ENCODE measurements around the gene VAPA.

Gene VAPA

GRCh38 chr18:9926977-9927376 lies 13.2 kb downstream of the VAPA start:
- Mint-ChIP-seq H3K36me3 (peaks cover 3 to 6% of the 10 kb centered on the region in 2 donors), H3K27ac (peak overlapping the region; percentile 79), H3K4me3 (peak overlapping the region; percentile 69 to 71), H3K9me3 (no peaks in the 10 kb centered on the region), H3K4me1 (peaks cover 25 to 59% of the 10 kb centered on the region in 2 donors), H3K27me3 (no peaks in the 10 kb centered on the region)
- peak in 1 of 2 donors; percentile 36 for ATAC-seq (replicated peaks)
- DNase-seq: no peak

GRCh38 chr18:9927392-9928063 lies 13.7 kb downstream of the VAPA start:
- Mint-ChIP-seq H3K27ac (peak overlapping the region; percentile 79), H3K4me3 (peak overlapping the region; percentile 69 to 71), H3K4me1 (peaks cover 22 to 53% of the 10 kb centered on the region in 2 donors), H3K9me3 (no peaks in the 10 kb centered on the region), H3K27me3 (no peaks in the 10 kb centered on the region), H3K36me3 (peaks cover 3 to 10% of the 10 kb centered on the region in 2 donors)
- no peak for DNase-seq
- ATAC-seq (replicated peaks): peak; percentile 63 to 73

GRCh38 chr18:9928646-9929259 lies 14.9 kb downstream of the VAPA start:
- Mint-ChIP-seq H3K9me3 (no peaks in the 10 kb centered on the region), H3K36me3 (peaks cover 9 to 16% of the 10 kb centered on the region in 2 donors), H3K27ac (no peak overlapping the region), H3K4me3 (no peak overlapping the region), H3K4me1 (peaks cover 22 to 52% of the 10 kb centered on the region in 2 donors), H3K27me3 (no peaks in the 10 kb centered on the region)
- ATAC-seq (replicated peaks) (no peak), DNase-seq (no peak)

GRCh38 chr18:9930299-9930884 lies 16.6 kb downstream of the VAPA start:
- peaks cover 11 to 17% of the 10 kb centered on the region in 2 donors for H3K36me3 Mint-ChIP-seq
- peaks cover 19 to 45% of the 10 kb centered on the region in 2 donors for H3K4me1 Mint-ChIP-seq
- H3K27me3 Mint-ChIP-seq: no peaks in the 10 kb centered on the region
- DNase-seq: no peak
- no peaks in the 10 kb centered on the region for H3K9me3 Mint-ChIP-seq
- no peak for ATAC-seq (replicated peaks)
- H3K27ac Mint-ChIP-seq: no peak overlapping the region
- H3K4me3 Mint-ChIP-seq: no peak overlapping the region

- H3K4me3 Mint-ChIP-seq: no peak overlapping the region
- H3K27ac Mint-ChIP-seq: no peak overlapping the region
- peaks cover 18 to 44% of the 10 kb centered on the region in 2 donors for H3K4me1 Mint-ChIP-seq
- peaks cover 11 to 17% of the 10 kb centered on the region in 2 donors for H3K36me3 Mint-ChIP-seq
- DNase-seq (no peak), ATAC-seq (replicated peaks) (no peak)
- H3K9me3 Mint-ChIP-seq: no peaks in the 10 kb centered on the region
- H3K27me3 Mint-ChIP-seq: no peaks in the 10 kb centered on the region
Measured at GRCh38 chr18:9931146-9931545, 17.3 kb downstream of the VAPA start.

GRCh38 chr18:9931678-9932077 lies 17.9 kb downstream of the VAPA start:
- no peak overlapping the region for H3K27ac Mint-ChIP-seq
- no peak overlapping the region for H3K4me3 Mint-ChIP-seq
- no peaks in the 10 kb centered on the region for H3K9me3 Mint-ChIP-seq
- no peak for ATAC-seq (replicated peaks)
- no peak for DNase-seq
- no peaks in the 10 kb centered on the region for H3K27me3 Mint-ChIP-seq
- H3K36me3 Mint-ChIP-seq: peaks cover 11 to 21% of the 10 kb centered on the region in 2 donors
- H3K4me1 Mint-ChIP-seq: peaks cover 15 to 38% of the 10 kb centered on the region in 2 donors

- H3K9me3 Mint-ChIP-seq: no peaks in the 10 kb centered on the region
- H3K27me3 Mint-ChIP-seq: no peaks in the 10 kb centered on the region
- DNase-seq (no peak), ATAC-seq (replicated peaks) (no peak)
- H3K36me3 Mint-ChIP-seq: peaks cover 11 to 22% of the 10 kb centered on the region in 2 donors
- no peak overlapping the region for H3K4me3 Mint-ChIP-seq
- peaks cover 6 to 17% of the 10 kb centered on the region in 2 donors for H3K4me1 Mint-ChIP-seq
- peak overlapping the region; percentile 72 for H3K27ac Mint-ChIP-seq
Measured at GRCh38 chr18:9933865-9934264, 20.0 kb downstream of the VAPA start.

GRCh38 chr18:9934274-9934673 lies 20.5 kb downstream of the VAPA start:
- Mint-ChIP-seq H3K36me3 (peaks cover 11 to 25% of the 10 kb centered on the region in 2 donors), H3K4me3 (no peak overlapping the region), H3K4me1 (peaks cover 4 to 13% of the 10 kb centered on the region in 2 donors), H3K9me3 (no peaks in the 10 kb centered on the region), H3K27me3 (no peaks in the 10 kb centered on the region), H3K27ac (peak overlapping the region; percentile 72)
- ATAC-seq (replicated peaks) (no peak), DNase-seq (no peak)

GRCh38 chr18:9941103-9941502 lies 27.3 kb downstream of the VAPA start:
- no peak for ATAC-seq (replicated peaks)
- Mint-ChIP-seq H3K27me3 (no peaks in the 10 kb centered on the region), H3K36me3 (peaks cover 19 to 45% of the 10 kb centered on the region in 2 donors), H3K4me1 (no peaks in the 10 kb centered on the region), H3K27ac (no peak overlapping the region), H3K4me3 (no peak overlapping the region), H3K9me3 (no peaks in the 10 kb centered on the region)
- no peak for DNase-seq

- no peak overlapping the region for H3K27ac Mint-ChIP-seq
- H3K27me3 Mint-ChIP-seq: no peaks in the 10 kb centered on the region
- DNase-seq: no peak
- H3K4me3 Mint-ChIP-seq: no peak overlapping the region
- no peaks in the 10 kb centered on the region for H3K4me1 Mint-ChIP-seq
- H3K9me3 Mint-ChIP-seq: no peaks in the 10 kb centered on the region
- no peak for ATAC-seq (replicated peaks)
- H3K36me3 Mint-ChIP-seq: peaks cover 22 to 45% of the 10 kb centered on the region in 2 donors
Measured at GRCh38 chr18:9941660-9942059, 27.8 kb downstream of the VAPA start.

GRCh38 chr18:9943311-9943710 lies 29.5 kb downstream of the VAPA start:
- no peak for ATAC-seq (replicated peaks)
- Mint-ChIP-seq H3K9me3 (no peaks in the 10 kb centered on the region), H3K4me1 (no peaks in the 10 kb centered on the region), H3K27ac (no peak overlapping the region), H3K36me3 (peaks cover 22 to 44% of the 10 kb centered on the region in 2 donors), H3K4me3 (no peak overlapping the region), H3K27me3 (no peaks in the 10 kb centered on the region)
- DNase-seq: no peak

GRCh38 chr18:9944805-9945204 lies 31.0 kb downstream of the VAPA start:
- Mint-ChIP-seq H3K4me1 (peaks cover 0 to under 1% of the 10 kb centered on the region in 2 donors), H3K27me3 (no peaks in the 10 kb centered on the region), H3K27ac (no peak overlapping the region), H3K4me3 (no peak overlapping the region), H3K36me3 (peaks cover 21 to 47% of the 10 kb centered on the region in 2 donors), H3K9me3 (no peaks in the 10 kb centered on the region)
- ATAC-seq (replicated peaks): no peak
- no peak for DNase-seq

- no peak overlapping the region for H3K27ac Mint-ChIP-seq
- peaks cover 3 to 15% of the 10 kb centered on the region in 2 donors for H3K4me1 Mint-ChIP-seq
- H3K4me3 Mint-ChIP-seq: no peak overlapping the region
- ATAC-seq (replicated peaks): no peak
- peaks cover 26 to 51% of the 10 kb centered on the region in 2 donors for H3K36me3 Mint-ChIP-seq
- no peak for DNase-seq
- no peaks in the 10 kb centered on the region for H3K27me3 Mint-ChIP-seq
- H3K9me3 Mint-ChIP-seq: no peaks in the 10 kb centered on the region
Measured at GRCh38 chr18:9946831-9947230, 33.0 kb downstream of the VAPA start.

- peaks cover 30 to 55% of the 10 kb centered on the region in 2 donors for H3K36me3 Mint-ChIP-seq
- H3K9me3 Mint-ChIP-seq: no peaks in the 10 kb centered on the region
- H3K27me3 Mint-ChIP-seq: no peaks in the 10 kb centered on the region
- H3K27ac Mint-ChIP-seq: no peak overlapping the region
- DNase-seq: no peak
- no peak for ATAC-seq (replicated peaks)
- peaks cover 5 to 19% of the 10 kb centered on the region in 2 donors for H3K4me1 Mint-ChIP-seq
- no peak overlapping the region for H3K4me3 Mint-ChIP-seq
Measured at GRCh38 chr18:9947248-9947647, 33.4 kb downstream of the VAPA start.

- no peak overlapping the region for H3K27ac Mint-ChIP-seq
- no peak overlapping the region for H3K4me3 Mint-ChIP-seq
- no peaks in the 10 kb centered on the region for H3K27me3 Mint-ChIP-seq
- H3K4me1 Mint-ChIP-seq: peaks cover 7 to 26% of the 10 kb centered on the region in 2 donors
- DNase-seq (no peak), ATAC-seq (replicated peaks) (no peak)
- peaks cover 33 to 51% of the 10 kb centered on the region in 2 donors for H3K36me3 Mint-ChIP-seq
- no peaks in the 10 kb centered on the region for H3K9me3 Mint-ChIP-seq
Measured at GRCh38 chr18:9949315-9949714, 35.5 kb downstream of the VAPA start.
